ENCODE data around the gene HTR4.

DNA sequence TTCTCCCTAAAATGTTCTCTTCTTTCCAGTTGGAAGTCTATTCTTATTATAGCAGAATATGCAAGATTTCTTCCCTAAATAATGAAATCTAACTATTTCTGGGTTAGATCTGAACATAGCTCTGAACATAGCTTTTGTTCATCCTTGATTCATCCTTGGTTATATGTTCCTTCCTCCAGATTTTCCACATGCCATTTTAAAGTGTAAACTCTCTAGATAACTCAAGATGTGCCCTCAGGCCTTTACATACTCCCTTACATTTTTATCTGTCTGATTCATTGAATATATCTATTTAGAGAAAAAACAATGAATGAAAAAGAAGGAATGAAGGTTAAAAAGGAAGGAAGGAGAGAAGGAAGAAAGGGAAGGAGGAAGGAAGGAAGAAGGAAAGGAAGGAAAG is 169.7 kb downstream of the HTR4 start:
- TF ChIP-seq, protein P1, sequence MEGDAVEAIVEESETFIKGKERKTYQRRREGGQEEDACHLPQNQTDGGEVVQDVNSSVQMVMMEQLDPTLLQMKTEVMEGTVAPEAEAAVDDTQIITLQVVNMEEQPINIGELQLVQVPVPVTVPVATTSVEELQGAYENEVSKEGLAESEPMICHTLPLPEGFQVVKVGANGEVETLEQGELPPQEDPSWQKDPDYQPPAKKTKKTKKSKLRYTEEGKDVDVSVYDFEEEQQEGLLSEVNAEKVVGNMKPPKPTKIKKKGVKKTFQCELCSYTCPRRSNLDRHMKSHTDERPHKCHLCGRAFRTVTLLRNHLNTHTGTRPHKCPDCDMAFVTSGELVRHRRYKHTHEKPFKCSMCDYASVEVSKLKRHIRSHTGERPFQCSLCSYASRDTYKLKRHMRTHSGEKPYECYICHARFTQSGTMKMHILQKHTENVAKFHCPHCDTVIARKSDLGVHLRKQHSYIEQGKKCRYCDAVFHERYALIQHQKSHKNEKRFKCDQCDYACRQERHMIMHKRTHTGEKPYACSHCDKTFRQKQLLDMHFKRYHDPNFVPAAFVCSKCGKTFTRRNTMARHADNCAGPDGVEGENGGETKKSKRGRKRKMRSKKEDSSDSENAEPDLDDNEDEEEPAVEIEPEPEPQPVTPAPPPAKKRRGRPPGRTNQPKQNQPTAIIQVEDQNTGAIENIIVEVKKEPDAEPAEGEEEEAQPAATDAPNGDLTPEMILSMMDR (conservative IDR thresholded peaks at IDR 0.05; ENCODE audit: low read depth, low read length), result no peak
- TF ChIP-seq RCOR1 (IDR thresholded peaks at IDR 0.05; ENCODE audit: insufficient replicate concordance, low read length), result no peak
- TF ChIP-seq, protein P2, sequence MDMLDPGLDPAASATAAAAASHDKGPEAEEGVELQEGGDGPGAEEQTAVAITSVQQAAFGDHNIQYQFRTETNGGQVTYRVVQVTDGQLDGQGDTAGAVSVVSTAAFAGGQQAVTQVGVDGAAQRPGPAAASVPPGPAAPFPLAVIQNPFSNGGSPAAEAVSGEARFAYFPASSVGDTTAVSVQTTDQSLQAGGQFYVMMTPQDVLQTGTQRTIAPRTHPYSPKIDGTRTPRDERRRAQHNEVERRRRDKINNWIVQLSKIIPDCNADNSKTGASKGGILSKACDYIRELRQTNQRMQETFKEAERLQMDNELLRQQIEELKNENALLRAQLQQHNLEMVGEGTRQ (IDR thresholded peaks at IDR 0.05; ENCODE audit: low read depth, low read length), result no peak
- TF ChIP-seq CEBPB (IDR thresholded peaks at IDR 0.05; ENCODE audit: low read depth, low read length), result no peak
- no peak for TF ChIP-seq RFX5 (IDR thresholded peaks at IDR 0.05; ENCODE audit: low read depth, low read length)
- TF ChIP-seq, protein P3, sequence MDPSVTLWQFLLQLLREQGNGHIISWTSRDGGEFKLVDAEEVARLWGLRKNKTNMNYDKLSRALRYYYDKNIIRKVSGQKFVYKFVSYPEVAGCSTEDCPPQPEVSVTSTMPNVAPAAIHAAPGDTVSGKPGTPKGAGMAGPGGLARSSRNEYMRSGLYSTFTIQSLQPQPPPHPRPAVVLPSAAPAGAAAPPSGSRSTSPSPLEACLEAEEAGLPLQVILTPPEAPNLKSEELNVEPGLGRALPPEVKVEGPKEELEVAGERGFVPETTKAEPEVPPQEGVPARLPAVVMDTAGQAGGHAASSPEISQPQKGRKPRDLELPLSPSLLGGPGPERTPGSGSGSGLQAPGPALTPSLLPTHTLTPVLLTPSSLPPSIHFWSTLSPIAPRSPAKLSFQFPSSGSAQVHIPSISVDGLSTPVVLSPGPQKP (IDR thresholded peaks at IDR 0.05; ENCODE audit: borderline replicate concordance, low read depth, low read length), result no peak
- TF ChIP-seq POLR2A (IDR thresholded peaks at IDR 0.05; ENCODE audit: low read depth, low read length), result no peak
- TF ChIP-seq RAD21 (IDR thresholded peaks at IDR 0.05; ENCODE audit: low read length), result no peak
- no peak for TF ChIP-seq NFE2L2 (IDR thresholded peaks at IDR 0.05; ENCODE audit: low read depth, low read length)
- TF ChIP-seq MAZ (IDR thresholded peaks at IDR 0.05; ENCODE audit: borderline replicate concordance, low read depth, low read length), result no peak
- TF ChIP-seq FOS (IDR thresholded peaks at IDR 0.05; ENCODE audit: low read depth, low read length), result no peak

All from IMR-90 (cell line).